Neural progenitor cell (in vitro differentiated cells): ENCODE data around the gene GATAD2B.

Experiments used
- EZH2 ChIP-seq: fragments of 200-600 bp; sonication (generic); IDR thresholded peaks from 2 replicates; pipeline ENCODE4 v1.6.1; 2017; ENCODE audit warnings: antibody characterized with exemption, mild to moderate bottlenecking, moderate library complexity
- EZH2phosphoT487 ChIP-seq: fragments of 200-600 bp; sonication (generic); IDR thresholded peaks from 2 replicates; pipeline ENCODE4 v1.6.1; 2017; ENCODE audit warnings: antibody characterized with exemption

GRCh38 chr1:153856763-153857162 is 66.0 kb downstream of the GATAD2B start:
- TF ChIP-seq EZH2, result no peak
- no peak for TF ChIP-seq EZH2phosphoT487
